Measurements from ENCODE around the gene TFAP2B. TPM values are rescaled to one million over a fixed set of nuclear protein-coding genes. Genes with fewer than 3 reads are reported as not detected.
A peak's percentile ranks its signal among the peaks of the same experiment; 100 is the strongest.

Gene TFAP2B
- total RNA-seq: not detected
- long read RNA-seq: 0 reads

DNA sequence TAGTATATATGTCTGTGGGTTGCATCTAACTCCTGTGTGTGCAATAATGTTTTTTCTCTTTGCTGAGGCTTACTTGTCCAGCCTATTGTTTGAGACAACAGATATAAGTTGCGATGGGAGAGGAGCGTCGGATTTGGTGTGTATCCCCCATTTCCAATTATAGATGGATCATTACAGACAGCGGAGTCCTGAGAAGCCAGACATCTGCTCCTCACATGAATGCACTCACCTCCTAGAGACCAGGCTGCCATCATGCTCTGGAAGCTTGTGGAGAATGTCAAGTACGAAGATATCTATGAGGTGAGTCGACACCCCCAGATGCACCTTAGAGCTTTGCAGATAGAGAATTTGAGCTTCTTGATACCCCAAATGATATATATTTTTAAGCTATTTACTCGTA is at the start of gene TFAP2B:
Gene TFAP2B, plus strand, starts transcription at position 199 of the 400 bp plus-strand sequence. Its CDS starts 21 bp downstream, at position 220.
- peak within 1 kb of the TSS; percentile 20 for H3K4me3 ChIP-seq
- TF ChIP-seq, protein P1, sequence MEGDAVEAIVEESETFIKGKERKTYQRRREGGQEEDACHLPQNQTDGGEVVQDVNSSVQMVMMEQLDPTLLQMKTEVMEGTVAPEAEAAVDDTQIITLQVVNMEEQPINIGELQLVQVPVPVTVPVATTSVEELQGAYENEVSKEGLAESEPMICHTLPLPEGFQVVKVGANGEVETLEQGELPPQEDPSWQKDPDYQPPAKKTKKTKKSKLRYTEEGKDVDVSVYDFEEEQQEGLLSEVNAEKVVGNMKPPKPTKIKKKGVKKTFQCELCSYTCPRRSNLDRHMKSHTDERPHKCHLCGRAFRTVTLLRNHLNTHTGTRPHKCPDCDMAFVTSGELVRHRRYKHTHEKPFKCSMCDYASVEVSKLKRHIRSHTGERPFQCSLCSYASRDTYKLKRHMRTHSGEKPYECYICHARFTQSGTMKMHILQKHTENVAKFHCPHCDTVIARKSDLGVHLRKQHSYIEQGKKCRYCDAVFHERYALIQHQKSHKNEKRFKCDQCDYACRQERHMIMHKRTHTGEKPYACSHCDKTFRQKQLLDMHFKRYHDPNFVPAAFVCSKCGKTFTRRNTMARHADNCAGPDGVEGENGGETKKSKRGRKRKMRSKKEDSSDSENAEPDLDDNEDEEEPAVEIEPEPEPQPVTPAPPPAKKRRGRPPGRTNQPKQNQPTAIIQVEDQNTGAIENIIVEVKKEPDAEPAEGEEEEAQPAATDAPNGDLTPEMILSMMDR (IDR thresholded peaks at IDR 0.05): no peak
- peaks cover 74% of the 10 kb centered on the region for H3K27me3 ChIP-seq (ENCODE audit: low read depth)
- H3K36me3 ChIP-seq: no peaks in the 10 kb centered on the region
- intact Hi-C loops (cut with DNase I): no loop called here
- H3K9me3 ChIP-seq: no peaks in the 10 kb centered on the region
- peaks cover 12% of the 10 kb centered on the region for H3K4me1 ChIP-seq
- ATAC-seq: no peak
- H3K27ac ChIP-seq: no peak within 1 kb of the TSS
- DNase-seq: no peak

DNA sequence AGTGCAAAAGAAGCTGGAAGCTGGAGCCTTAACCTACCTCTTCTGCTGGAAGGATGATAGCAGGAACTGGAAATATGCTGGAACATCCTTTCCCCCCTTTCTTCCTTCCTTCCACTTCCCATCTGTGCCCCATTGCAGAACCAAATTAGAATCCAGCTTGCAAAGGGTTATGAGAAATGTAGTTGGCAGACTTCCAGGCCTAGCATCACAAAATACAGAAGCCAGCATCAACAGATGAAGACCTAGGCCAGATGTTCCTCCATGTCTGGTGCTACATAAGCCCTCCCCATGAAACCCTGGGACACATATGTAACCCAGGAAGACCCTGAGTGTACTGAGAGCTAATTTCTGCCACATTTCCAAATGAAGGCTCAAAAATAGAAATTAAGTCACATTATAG is 40.0 kb upstream of the TFAP2B start:
- Histone ChIP-seq H3K27me3 (ENCODE audit: low read depth) (no peaks in the 10 kb centered on the region), H3K4me1 (no peaks in the 10 kb centered on the region), H3K36me3 (no peaks in the 10 kb centered on the region), H3K4me3 (no peak overlapping the region), H3K9me3 (no peaks in the 10 kb centered on the region), H3K27ac (no peak overlapping the region)
- TF ChIP-seq, protein P1 (IDR thresholded peaks at IDR 0.05): no peak
- DNase-seq: no peak
- no peak for ATAC-seq
- intact Hi-C loops (cut with DNase I): no loop called here

DNA sequence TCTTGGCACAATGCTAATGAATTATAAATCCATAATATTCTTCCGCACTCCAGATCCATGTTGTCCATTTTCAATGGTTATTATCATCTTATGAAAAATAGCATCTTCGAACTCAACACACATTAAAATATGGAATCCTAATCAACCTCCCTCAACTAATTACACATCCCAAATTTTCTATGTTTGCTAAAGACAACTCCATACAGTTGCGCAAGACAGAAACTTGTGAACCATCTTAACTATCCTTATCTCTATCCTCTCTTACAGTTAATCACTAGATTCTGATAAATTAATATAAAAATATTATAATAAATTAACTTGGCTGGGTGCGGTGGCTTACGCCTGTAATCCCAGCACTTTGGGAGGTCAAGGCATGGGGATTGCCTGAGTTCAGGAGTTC is 38.3 kb upstream of the TFAP2B start:
- TF ChIP-seq, protein P1 (IDR thresholded peaks at IDR 0.05): no peak
- intact Hi-C loops (cut with DNase I): no loop called here
- H3K4me3 ChIP-seq: no peak overlapping the region
- ATAC-seq (no peak), DNase-seq (no peak)
- no peaks in the 10 kb centered on the region for H3K4me1 ChIP-seq
- H3K27me3 ChIP-seq (ENCODE audit: low read depth): no peaks in the 10 kb centered on the region
- H3K36me3 ChIP-seq: no peaks in the 10 kb centered on the region
- H3K27ac ChIP-seq: no peak overlapping the region
- H3K9me3 ChIP-seq: no peaks in the 10 kb centered on the region

DNA sequence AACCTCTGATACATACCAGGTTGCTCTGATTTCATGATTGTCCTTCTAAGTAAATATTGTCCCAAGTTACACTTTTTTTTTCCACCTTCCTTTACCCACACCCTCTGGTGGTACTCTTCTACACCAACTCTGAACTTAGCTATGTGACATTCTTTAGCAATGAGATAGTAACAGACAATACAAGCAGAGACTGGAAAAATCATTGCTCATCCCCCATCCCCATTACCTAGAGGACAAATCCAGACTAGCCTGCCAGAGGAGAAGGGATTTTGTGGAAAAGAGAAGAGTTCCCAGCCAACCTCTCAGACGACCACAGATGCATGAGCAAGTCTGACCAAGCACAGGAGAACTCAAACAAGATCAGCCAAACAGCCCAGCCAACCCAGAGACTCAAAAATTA is 32.8 kb upstream of the TFAP2B start:
- ATAC-seq (no peak), DNase-seq (no peak)
- Histone ChIP-seq H3K4me3 (no peak overlapping the region), H3K27me3 (ENCODE audit: low read depth) (no peaks in the 10 kb centered on the region), H3K27ac (no peak overlapping the region), H3K9me3 (no peaks in the 10 kb centered on the region), H3K4me1 (no peaks in the 10 kb centered on the region), H3K36me3 (no peaks in the 10 kb centered on the region)
- TF ChIP-seq, protein P1 (IDR thresholded peaks at IDR 0.05): no peak
- intact Hi-C loops (cut with DNase I): no loop called here

DNA sequence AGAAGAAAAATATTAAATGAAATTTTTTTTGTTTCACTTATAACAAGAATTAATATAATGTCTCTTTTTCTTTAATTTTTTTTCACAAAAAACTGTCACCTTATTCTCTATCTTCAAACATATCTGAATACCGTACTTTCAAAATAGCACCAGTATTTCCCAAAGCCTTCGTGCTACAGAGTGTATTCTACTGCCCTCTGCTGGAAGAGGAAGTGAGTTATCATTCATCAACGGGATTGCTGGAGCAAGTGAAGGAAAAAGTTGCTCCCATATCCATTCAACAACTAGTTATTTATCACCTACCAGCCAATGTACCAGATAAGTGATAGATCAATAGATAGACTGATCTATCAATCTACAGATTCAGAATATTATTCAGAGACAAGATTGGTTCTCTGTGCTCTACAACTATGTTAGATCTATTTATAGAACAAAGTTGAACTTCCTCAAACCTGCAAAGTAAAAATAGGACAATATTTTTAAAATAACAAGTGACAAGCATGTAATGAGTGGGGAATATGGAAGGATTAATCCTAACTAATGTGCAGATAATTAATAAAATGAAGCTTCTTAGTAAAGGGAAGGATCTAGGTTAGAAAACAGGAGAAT is 26.7 kb upstream of the TFAP2B start:
- H3K4me3 ChIP-seq: no peak overlapping the region
- intact Hi-C loops (cut with DNase I): no loop called here
- DNase-seq (no peak), ATAC-seq (peak in 1 of 2 donors; percentile 76)
- TF ChIP-seq, protein P1 (IDR thresholded peaks at IDR 0.05): peak; percentile 67
- no peak overlapping the region for H3K27ac ChIP-seq
- no peaks in the 10 kb centered on the region for H3K36me3 ChIP-seq
- H3K27me3 ChIP-seq (ENCODE audit: low read depth): no peaks in the 10 kb centered on the region
- no peaks in the 10 kb centered on the region for H3K9me3 ChIP-seq
- H3K4me1 ChIP-seq: no peaks in the 10 kb centered on the region

Data from lower lobe of right lung (tissue), 2 donors.